Liver (tissue), 9 donors: Measurements from ENCODE around the gene UACA. TPM values are rescaled to one million over a fixed set of nuclear protein-coding genes. Genes with fewer than 3 reads are reported as not detected.
"Not testable (repeated sequence)": the region's sequence is repeated elsewhere in the genome, so short reads cannot be mapped to it uniquely, and the experiment has no call there.

Experiments
- DNase-seq: peaks from one replicate; pipeline ENCODE4 v3.0.0-alpha.2; 2017; ENCODE audit warnings: low spot score
- H3K27ac ChIP-seq, 2 donors: one replicate each; pipeline ENCODE4 v1.7.0; 2013; ENCODE audit warnings: inconsistent platforms in 2 of 2, low read length in 2 of 2, control low read depth in 1 of 2, low read depth in 1 of 2, mild to moderate bottlenecking in 1 of 2
- H3K27me3 ChIP-seq, 4 donors: one replicate each; pipeline versions ENCODE4 v1.6.1 to v1.7.0; 2013; ENCODE audit warnings: low read length in 3 of 4, inconsistent platforms in 1 of 4, mild to moderate bottlenecking in 1 of 4, moderate library complexity in 1 of 4; ENCODE audit not compliant: control insufficient read depth in 4 of 4, insufficient read depth in 4 of 4
- H3K36me3 ChIP-seq, 4 donors: one replicate each; pipeline versions ENCODE4 v1.6.1 to v1.7.0; 2013; ENCODE audit warnings: low read length in 3 of 4, mild to moderate bottlenecking in 3 of 4, low read depth in 1 of 4, moderate library complexity in 1 of 4; ENCODE audit not compliant: control insufficient read depth in 4 of 4, insufficient read depth in 3 of 4
- H3K4me1 ChIP-seq, 4 donors: one replicate each; pipeline versions ENCODE4 v1.6.1 to v1.7.0; 2013; ENCODE audit warnings: low read length in 3 of 4, mild to moderate bottlenecking in 3 of 4, moderate library complexity in 1 of 4; ENCODE audit not compliant: control insufficient read depth in 4 of 4, insufficient read depth in 4 of 4
- H3K4me3 ChIP-seq, 3 donors: one replicate each; pipeline versions ENCODE4 v1.6.1 to v1.7.0; 2013; ENCODE audit warnings: low read length in 3 of 3, control low read depth in 1 of 3, low read depth in 1 of 3, mild to moderate bottlenecking in 1 of 3
- H3K9ac ChIP-seq, 2 donors: one replicate each; pipeline ENCODE4 v1.7.0; 2013; ENCODE audit warnings: low read length in 2 of 2, mild to moderate bottlenecking in 2 of 2, moderate library complexity in 2 of 2, control low read depth in 1 of 2, low read depth in 1 of 2
- H3K9me3 ChIP-seq, 4 donors: one replicate each; pipeline versions ENCODE4 v1.6.1 to v1.7.0; 2013; ENCODE audit warnings: low read length in 3 of 4; ENCODE audit not compliant: control insufficient read depth in 4 of 4
- EGR1 ChIP-seq, 2 donors: IDR thresholded peaks; 2 replicates each; pipeline ENCODE4 v1.6.1; 2016 to 2018; ENCODE audit warnings: antibody characterized with exemption in 2 of 2, low read depth in 2 of 2
- FOXA1 ChIP-seq: IDR thresholded peaks from 2 replicates; pipeline ENCODE4 v1.6.1; 2016; ENCODE audit warnings: antibody characterized with exemption
- FOXA2 ChIP-seq: IDR thresholded peaks from 2 replicates; pipeline ENCODE4 v1.6.1; 2016; ENCODE audit warnings: antibody characterized with exemption
- GABPA ChIP-seq, 2 donors: IDR thresholded peaks in 1 of 2; conservative IDR thresholded peaks in 1 of 2; 2 replicates each; pipeline ENCODE4 v1.6.1; 2016; ENCODE audit warnings: antibody characterized with exemption in 2 of 2, mild to moderate bottlenecking in 1 of 2, moderate library complexity in 1 of 2
- HNF4A ChIP-seq, 2 donors: conservative IDR thresholded peaks; 2 replicates each; pipeline ENCODE4 v1.6.1; 2016; ENCODE audit warnings: antibody characterized with exemption in 2 of 2, mild to moderate bottlenecking in 2 of 2
- HNF4G ChIP-seq: IDR thresholded peaks from 2 replicates; pipeline ENCODE4 v1.6.1; 2016; ENCODE audit warnings: antibody characterized with exemption
- JUND ChIP-seq, 2 donors: IDR thresholded peaks; 2 replicates each; pipeline ENCODE4 v1.6.1; 2016; ENCODE audit warnings: antibody characterized with exemption in 2 of 2
- NR2F2 ChIP-seq: IDR thresholded peaks from 2 replicates; pipeline ENCODE4 v1.6.1; 2016; ENCODE audit warnings: antibody characterized with exemption
- RAD21 ChIP-seq, 2 donors: IDR thresholded peaks; 2 replicates each; pipeline ENCODE4 v1.6.1; 2016; ENCODE audit warnings: antibody characterized with exemption in 2 of 2, mild to moderate bottlenecking in 2 of 2
- RXRA ChIP-seq, 2 donors: IDR thresholded peaks; 2 replicates each; pipeline ENCODE4 v1.6.1; 2017 to 2018; ENCODE audit warnings: antibody characterized with exemption in 2 of 2, mild to moderate bottlenecking in 1 of 2
- SP1 ChIP-seq: IDR thresholded peaks from 2 replicates; pipeline ENCODE4 v1.6.1; 2018; ENCODE audit warnings: antibody characterized with exemption, mild to moderate bottlenecking
- TAF1 ChIP-seq: conservative IDR thresholded peaks from 2 replicates; pipeline ENCODE4 v1.6.1; 2016; ENCODE audit warnings: antibody characterized with exemption, mild to moderate bottlenecking
- YY1 ChIP-seq: IDR thresholded peaks from 2 replicates; pipeline ENCODE4 v1.6.1; 2016; ENCODE audit warnings: antibody characterized with exemption, mild to moderate bottlenecking
- WGBS: extraction: QIAGEN DNeasy Blood & Tissue Kit; methylation state at CpG from one replicate; pipeline ENCODE4 v1.1.7; 2013; 5-methylcytosine and 5-hydroxymethylcytosine counted together
- polyA plus RNA-seq, 2 donors: library from polyadenylated mRNA; stranded (reverse) in 1 of 2; unstranded in 1 of 2; fragments of 200-250 nt in 1 of 2; fragments of >200 nt in 1 of 2; fragmentation: Nextera tagmentation in 1 of 2; extraction: Ambion mirVana in 1 of 2; gene quantifications; one replicate each; pipeline versions ENCODE4 v1.2.1 to v1.2.3, GENCODE V29; 2013 to 2015
- total RNA-seq, 2 donors: library from RNA; depleted of rRNA; stranded (reverse); fragments of >200 nt; gene quantifications; one replicate each; pipeline ENCODE4 v1.2.3, GENCODE V29; 2014
- TF ChIP-seq, protein P1 (sequence below): IDR thresholded peaks from 2 replicates; pipeline ENCODE4 v1.6.1; 2016; ENCODE audit warnings: antibody characterized with exemption
- TF ChIP-seq, protein P2 (sequence below): IDR thresholded peaks from 2 replicates; pipeline ENCODE4 v1.6.1; 2016; ENCODE audit warnings: antibody characterized with exemption, mild to moderate bottlenecking
- TF ChIP-seq, protein P3 (sequence below): IDR thresholded peaks from 2 replicates; pipeline ENCODE4 v1.6.1; 2016; ENCODE audit warnings: antibody characterized with exemption
- TF ChIP-seq, protein P4 (sequence below): fragments of 150-350 bp; IDR thresholded peaks from 2 replicates; pipeline ENCODE4 v1.5.1; 2017; ENCODE audit warnings: improper control_type of control experiment, low read depth, low read length; ENCODE audit not compliant: missing input control
- TF ChIP-seq, protein P5 (sequence below): IDR thresholded peaks from 2 replicates; pipeline ENCODE4 v1.6.1; 2016; ENCODE audit warnings: antibody characterized with exemption
- donor health status: healthy.
- donor health status: healthy.
- donor health status: healthy.
- donor health status: healthy.
- donor health status: healthy.

Gene UACA
- total and polyA plus RNA-seq, 4 donors = 3.9 to 16.0 (median 10.0) TPM

DNA sequence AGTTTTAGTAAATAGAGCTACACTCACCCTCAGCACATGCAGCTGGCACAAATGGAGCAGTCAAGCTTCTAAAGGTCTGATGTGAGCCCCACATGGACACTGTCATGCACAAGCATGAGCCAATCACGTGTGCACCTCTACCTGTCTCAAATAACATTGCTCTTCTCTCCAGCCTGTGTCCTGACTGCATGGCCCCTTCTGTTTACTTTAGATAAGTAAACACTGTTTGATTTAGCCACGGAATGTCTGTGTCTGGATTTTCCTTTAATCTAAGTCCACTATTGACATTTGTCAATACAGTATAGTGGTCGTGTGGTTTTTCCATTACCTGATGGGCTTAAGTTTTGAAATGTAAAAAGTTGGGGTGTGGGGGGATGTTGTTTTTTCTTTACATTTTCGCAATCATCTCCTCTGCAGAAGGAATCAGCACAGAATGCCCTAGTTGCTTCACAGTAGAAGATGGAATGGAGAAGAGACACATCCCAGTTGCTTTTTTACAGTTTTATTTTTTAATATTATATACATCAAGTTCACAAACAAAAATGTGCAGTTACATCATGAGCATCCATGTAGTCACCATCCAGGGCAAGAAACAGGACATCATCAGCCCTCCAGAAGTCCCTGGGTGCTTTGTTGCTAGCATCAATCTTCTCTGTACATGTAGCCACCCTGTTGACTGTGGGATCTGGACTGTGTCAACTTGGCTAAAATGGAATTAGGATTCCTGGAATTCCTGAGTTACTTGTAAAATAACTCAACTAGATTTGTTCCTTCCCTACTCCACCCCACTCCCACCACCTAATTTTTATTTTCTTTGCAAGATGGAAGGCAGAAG lies 146.1 kb downstream of the UACA start:
- TF ChIP-seq, protein P1, sequence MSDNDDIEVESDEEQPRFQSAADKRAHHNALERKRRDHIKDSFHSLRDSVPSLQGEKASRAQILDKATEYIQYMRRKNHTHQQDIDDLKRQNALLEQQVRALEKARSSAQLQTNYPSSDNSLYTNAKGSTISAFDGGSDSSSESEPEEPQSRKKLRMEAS = peak; percentile 62
- TF ChIP-seq, protein P2, sequence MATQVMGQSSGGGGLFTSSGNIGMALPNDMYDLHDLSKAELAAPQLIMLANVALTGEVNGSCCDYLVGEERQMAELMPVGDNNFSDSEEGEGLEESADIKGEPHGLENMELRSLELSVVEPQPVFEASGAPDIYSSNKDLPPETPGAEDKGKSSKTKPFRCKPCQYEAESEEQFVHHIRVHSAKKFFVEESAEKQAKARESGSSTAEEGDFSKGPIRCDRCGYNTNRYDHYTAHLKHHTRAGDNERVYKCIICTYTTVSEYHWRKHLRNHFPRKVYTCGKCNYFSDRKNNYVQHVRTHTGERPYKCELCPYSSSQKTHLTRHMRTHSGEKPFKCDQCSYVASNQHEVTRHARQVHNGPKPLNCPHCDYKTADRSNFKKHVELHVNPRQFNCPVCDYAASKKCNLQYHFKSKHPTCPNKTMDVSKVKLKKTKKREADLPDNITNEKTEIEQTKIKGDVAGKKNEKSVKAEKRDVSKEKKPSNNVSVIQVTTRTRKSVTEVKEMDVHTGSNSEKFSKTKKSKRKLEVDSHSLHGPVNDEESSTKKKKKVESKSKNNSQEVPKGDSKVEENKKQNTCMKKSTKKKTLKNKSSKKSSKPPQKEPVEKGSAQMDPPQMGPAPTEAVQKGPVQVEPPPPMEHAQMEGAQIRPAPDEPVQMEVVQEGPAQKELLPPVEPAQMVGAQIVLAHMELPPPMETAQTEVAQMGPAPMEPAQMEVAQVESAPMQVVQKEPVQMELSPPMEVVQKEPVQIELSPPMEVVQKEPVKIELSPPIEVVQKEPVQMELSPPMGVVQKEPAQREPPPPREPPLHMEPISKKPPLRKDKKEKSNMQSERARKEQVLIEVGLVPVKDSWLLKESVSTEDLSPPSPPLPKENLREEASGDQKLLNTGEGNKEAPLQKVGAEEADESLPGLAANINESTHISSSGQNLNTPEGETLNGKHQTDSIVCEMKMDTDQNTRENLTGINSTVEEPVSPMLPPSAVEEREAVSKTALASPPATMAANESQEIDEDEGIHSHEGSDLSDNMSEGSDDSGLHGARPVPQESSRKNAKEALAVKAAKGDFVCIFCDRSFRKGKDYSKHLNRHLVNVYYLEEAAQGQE = no peak
- no peak for TF ChIP-seq HNF4G
- peak in 1 of 2 donors; percentile 17 for TF ChIP-seq RAD21 (IDR thresholded peaks at IDR 0.05)
- TF ChIP-seq, protein P3, sequence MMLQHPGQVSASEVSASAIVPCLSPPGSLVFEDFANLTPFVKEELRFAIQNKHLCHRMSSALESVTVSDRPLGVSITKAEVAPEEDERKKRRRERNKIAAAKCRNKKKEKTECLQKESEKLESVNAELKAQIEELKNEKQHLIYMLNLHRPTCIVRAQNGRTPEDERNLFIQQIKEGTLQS = no peak
- peak; percentile 48 for TF ChIP-seq SP1
- peak; percentile 34 to 61 for TF ChIP-seq HNF4A (conservative IDR thresholded peaks at IDR 0.05)
- TF ChIP-seq TAF1 = no peak
- peak in 1 of 2 donors; percentile 31 for TF ChIP-seq EGR1 (IDR thresholded peaks at IDR 0.05; ENCODE audit: low read depth in 2 of 2)
- TF ChIP-seq NR2F2 = no peak
- TF ChIP-seq, protein P4, sequence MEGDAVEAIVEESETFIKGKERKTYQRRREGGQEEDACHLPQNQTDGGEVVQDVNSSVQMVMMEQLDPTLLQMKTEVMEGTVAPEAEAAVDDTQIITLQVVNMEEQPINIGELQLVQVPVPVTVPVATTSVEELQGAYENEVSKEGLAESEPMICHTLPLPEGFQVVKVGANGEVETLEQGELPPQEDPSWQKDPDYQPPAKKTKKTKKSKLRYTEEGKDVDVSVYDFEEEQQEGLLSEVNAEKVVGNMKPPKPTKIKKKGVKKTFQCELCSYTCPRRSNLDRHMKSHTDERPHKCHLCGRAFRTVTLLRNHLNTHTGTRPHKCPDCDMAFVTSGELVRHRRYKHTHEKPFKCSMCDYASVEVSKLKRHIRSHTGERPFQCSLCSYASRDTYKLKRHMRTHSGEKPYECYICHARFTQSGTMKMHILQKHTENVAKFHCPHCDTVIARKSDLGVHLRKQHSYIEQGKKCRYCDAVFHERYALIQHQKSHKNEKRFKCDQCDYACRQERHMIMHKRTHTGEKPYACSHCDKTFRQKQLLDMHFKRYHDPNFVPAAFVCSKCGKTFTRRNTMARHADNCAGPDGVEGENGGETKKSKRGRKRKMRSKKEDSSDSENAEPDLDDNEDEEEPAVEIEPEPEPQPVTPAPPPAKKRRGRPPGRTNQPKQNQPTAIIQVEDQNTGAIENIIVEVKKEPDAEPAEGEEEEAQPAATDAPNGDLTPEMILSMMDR = no peak
- peak in 1 of 2 donors; percentile 75 for TF ChIP-seq RXRA (IDR thresholded peaks at IDR 0.05)
- TF ChIP-seq, protein P5, sequence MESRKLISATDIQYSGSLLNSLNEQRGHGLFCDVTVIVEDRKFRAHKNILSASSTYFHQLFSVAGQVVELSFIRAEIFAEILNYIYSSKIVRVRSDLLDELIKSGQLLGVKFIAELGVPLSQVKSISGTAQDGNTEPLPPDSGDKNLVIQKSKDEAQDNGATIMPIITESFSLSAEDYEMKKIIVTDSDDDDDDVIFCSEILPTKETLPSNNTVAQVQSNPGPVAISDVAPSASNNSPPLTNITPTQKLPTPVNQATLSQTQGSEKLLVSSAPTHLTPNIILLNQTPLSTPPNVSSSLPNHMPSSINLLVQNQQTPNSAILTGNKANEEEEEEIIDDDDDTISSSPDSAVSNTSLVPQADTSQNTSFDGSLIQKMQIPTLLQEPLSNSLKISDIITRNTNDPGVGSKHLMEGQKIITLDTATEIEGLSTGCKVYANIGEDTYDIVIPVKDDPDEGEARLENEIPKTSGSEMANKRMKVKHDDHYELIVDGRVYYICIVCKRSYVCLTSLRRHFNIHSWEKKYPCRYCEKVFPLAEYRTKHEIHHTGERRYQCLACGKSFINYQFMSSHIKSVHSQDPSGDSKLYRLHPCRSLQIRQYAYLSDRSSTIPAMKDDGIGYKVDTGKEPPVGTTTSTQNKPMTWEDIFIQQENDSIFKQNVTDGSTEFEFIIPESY = no peak
- TF ChIP-seq GABPA (IDR thresholded peaks at IDR 0.05 in 1 of 2, conservative IDR thresholded peaks at IDR 0.05 in 1 of 2) = no peak
- TF ChIP-seq YY1 = peak; percentile 32
- peak; percentile 98 for TF ChIP-seq FOXA2
- peak; percentile 93 for TF ChIP-seq FOXA1
- TF ChIP-seq JUND (IDR thresholded peaks at IDR 0.05) = peak in 1 of 2 donors; percentile 16
- Histone ChIP-seq H3K4me3 (no peak overlapping the region), H3K27ac (peak overlapping the region in 1 of 2 donors; percentile 29), H3K36me3 (no peaks in the 10 kb centered on the region), H3K27me3 (no peaks in the 10 kb centered on the region), H3K9me3 (no peaks in the 10 kb centered on the region), H3K4me1 (peaks cover 0 to 15% (median 6%) of the 10 kb centered on the region in 4 donors), H3K9ac (no peak overlapping the region)
- no peak for DNase-seq
- 26% methylated on average over 4 of the region's 4 CpGs for WGBS

DNA sequence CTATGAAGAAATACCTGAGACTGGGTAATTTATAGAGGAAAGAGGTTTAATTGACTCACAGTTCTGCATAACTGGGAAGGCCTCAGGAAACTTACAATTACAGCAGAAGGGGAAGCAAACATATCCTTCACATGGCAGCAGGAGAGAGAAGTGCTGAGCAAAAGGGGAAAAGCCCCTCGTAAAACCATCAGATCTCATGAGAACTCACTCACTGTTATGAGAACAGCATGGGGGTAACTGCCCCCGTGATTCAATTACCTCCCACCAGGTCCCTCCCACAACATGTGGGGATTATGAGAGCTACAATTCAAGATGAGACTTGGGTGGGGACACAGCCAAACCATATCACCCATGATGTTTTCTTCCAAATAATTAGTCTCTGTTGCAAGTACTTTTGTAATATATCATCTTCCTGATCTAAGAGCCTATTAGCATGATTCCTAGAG lies 147.0 kb downstream of the UACA start:
- not testable (repeated sequence) for H3K27me3 ChIP-seq, H3K36me3 ChIP-seq, H3K9me3 ChIP-seq, DNase-seq, H3K4me3 ChIP-seq, H3K9ac ChIP-seq
- Histone ChIP-seq H3K27ac (peak overlapping the region in 1 of 2 donors; percentile 68), H3K4me1 (peaks cover 0 to 15% (median 6%) of the 10 kb centered on the region in 4 donors)
- WGBS = 73% methylated on average over 2 of the region's 2 CpGs
